Measurements from ENCODE around the gene TTC3.

TTC3 gene

DNA sequence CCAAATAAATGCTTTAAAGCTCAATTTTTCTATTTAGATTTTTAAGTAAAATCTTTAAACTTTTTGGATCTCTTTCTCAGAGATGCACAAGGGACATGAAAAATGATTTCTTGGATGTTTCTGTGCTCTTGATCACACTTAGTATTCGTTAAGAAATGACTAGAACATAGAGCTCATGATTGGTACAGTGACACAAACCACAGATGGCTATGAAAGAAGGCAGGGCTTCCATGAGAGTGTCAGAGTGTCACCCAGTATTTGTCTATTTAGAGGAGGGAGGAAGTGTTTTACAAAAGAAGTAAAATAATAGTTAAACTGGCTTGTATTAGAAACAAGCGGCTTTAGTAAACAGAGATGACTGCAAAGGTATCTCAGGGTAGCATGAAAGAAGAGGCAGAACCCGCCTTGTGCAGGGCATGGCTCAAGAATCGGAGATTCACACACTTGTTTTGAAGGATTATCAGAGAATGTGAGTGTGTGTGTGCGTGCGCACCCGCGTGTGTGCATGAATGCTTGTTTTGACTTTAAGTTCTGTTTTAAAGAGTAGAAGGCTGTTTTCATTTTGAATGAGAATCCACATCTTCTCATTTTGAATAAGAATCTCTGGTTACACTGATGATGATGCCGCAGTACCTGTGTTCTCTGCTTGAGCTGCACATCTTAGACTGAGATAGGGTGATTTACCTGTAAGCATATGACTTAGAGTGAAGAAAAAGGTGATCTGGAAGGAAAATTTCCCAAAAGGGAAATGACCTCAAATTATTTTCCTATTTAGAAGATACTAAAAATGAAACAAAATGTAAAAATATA, 111.9 kb downstream of the TTC3 start:
- no peak overlapping the region for H3K27ac ChIP-seq
- no peak for DNase-seq
- H3K36me3 ChIP-seq (replicated peaks): peaks cover 57% of the 10 kb centered on the region
- no peak overlapping the region for H3K4me3 ChIP-seq (ENCODE audit: low read depth, low read length)
- in situ Hi-C loops (cut with HindIII; ENCODE audit: low pct_ligation_motif_present, low sequenced_read_pairs): no loop called here
- H3K27me3 ChIP-seq (replicated peaks): no peaks in the 10 kb centered on the region
- TF ChIP-seq, protein P1, sequence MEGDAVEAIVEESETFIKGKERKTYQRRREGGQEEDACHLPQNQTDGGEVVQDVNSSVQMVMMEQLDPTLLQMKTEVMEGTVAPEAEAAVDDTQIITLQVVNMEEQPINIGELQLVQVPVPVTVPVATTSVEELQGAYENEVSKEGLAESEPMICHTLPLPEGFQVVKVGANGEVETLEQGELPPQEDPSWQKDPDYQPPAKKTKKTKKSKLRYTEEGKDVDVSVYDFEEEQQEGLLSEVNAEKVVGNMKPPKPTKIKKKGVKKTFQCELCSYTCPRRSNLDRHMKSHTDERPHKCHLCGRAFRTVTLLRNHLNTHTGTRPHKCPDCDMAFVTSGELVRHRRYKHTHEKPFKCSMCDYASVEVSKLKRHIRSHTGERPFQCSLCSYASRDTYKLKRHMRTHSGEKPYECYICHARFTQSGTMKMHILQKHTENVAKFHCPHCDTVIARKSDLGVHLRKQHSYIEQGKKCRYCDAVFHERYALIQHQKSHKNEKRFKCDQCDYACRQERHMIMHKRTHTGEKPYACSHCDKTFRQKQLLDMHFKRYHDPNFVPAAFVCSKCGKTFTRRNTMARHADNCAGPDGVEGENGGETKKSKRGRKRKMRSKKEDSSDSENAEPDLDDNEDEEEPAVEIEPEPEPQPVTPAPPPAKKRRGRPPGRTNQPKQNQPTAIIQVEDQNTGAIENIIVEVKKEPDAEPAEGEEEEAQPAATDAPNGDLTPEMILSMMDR (IDR thresholded peaks at IDR 0.05; ENCODE audit: low read depth, low read length, missing control alignments): no peak

DNA sequence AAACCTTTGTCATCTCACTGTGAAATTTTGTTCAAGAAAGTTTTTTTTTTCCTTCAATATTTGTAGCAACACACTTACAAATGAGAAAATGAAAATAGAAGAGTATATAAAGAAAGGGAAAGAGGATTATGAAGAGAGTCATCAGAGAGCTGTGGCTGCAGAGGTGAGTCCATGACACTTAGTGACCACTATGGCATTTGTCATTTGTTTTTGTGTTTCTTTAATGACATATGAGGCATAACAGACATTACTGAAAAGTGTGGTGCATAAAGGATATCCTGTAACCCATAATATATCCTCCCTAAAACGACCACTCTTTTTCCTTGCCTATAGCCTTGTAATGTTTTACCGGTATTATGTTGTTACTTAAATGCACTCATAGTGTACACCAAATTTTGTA, 113.9 kb downstream of the TTC3 start:
- Histone ChIP-seq H3K27ac (no peak overlapping the region), H3K4me3 (ENCODE audit: low read depth, low read length) (no peak overlapping the region), H3K27me3 (replicated peaks) (no peaks in the 10 kb centered on the region), H3K36me3 (replicated peaks) (peaks cover 63% of the 10 kb centered on the region)
- TF ChIP-seq, protein P1 (IDR thresholded peaks at IDR 0.05; ENCODE audit: low read depth, low read length, missing control alignments): no peak
- in situ Hi-C loops (cut with HindIII; ENCODE audit: low pct_ligation_motif_present, low sequenced_read_pairs): no loop called here
- no peak for DNase-seq

DNA sequence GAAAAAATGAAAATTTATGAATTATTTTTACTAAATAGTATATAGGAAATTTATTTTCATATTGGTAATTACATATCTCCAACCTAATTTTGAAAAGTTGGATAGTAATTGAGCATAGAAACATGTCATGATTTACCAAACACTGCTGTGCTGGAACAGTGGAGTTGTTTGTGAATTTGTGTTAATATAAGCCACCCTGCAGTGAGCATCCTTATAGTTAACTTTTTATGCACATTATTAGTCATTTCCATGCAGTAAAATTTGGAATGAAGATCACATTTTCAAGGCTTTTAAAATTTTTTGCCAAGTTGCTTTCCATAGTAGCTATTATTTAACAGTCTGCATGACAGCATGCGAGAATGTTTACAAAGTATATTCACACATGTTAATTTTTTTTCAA, 115.8 kb downstream of the TTC3 start:
- Histone ChIP-seq H3K27me3 (replicated peaks) (no peaks in the 10 kb centered on the region), H3K27ac (no peak overlapping the region), H3K4me3 (ENCODE audit: low read depth, low read length) (no peak overlapping the region), H3K36me3 (replicated peaks) (peaks cover 62% of the 10 kb centered on the region)
- in situ Hi-C loops (cut with HindIII; ENCODE audit: low pct_ligation_motif_present, low sequenced_read_pairs): no loop called here
- TF ChIP-seq, protein P1 (IDR thresholded peaks at IDR 0.05; ENCODE audit: low read depth, low read length, missing control alignments): no peak
- DNase-seq: no peak

DNA sequence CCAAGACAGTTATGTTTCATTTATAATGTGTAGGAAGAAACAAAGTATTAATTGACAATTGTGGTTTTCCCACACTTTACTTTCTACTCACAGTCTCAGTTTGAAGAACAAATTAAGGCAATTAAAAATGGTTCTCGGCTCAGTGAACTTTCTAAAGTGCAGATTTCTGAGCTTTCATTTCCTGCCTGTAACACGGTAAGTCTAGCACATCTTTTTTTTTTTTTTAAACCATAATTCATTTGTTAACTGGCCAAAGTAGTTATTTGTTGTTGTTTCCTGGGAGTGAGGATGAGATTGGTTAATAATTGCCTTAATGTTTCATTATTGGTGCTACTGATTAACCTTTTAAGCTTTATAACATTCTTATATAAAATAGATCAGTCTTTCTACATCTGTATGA, 119.0 kb downstream of the TTC3 start:
- Histone ChIP-seq H3K27me3 (replicated peaks) (no peaks in the 10 kb centered on the region), H3K36me3 (replicated peaks) (peaks cover 71% of the 10 kb centered on the region), H3K4me3 (ENCODE audit: low read depth, low read length) (no peak overlapping the region), H3K27ac (no peak overlapping the region)
- in situ Hi-C loops (cut with HindIII; ENCODE audit: low pct_ligation_motif_present, low sequenced_read_pairs): no loop called here
- TF ChIP-seq, protein P1 (IDR thresholded peaks at IDR 0.05; ENCODE audit: low read depth, low read length, missing control alignments): no peak
- DNase-seq: no peak

DNA sequence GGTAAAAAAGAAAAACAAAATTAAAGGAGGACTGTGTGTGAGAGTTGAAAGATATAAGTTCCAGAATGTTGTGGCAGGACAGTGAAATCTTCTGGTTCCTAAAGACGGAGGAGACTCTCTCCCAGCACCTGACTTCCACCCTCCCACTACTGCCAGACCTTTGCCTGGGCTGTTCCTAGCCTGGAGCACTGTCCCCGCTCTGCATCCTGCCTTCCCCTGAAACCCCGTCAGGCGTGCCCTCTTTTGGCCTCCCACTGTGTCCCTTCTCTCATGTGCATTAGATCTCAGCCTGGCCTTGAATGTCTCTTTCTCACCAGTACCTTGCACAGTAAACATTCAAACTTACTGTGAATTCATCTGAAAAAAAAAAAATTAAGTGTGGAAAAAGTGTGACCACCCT, 120.0 kb downstream of the TTC3 start:
- H3K27ac ChIP-seq: no peak overlapping the region
- in situ Hi-C loops (cut with HindIII; ENCODE audit: low pct_ligation_motif_present, low sequenced_read_pairs): no loop called here

More for the DNA sequence above, 120.0 kb downstream of the TTC3 start:
- Histone ChIP-seq H3K27me3 (replicated peaks) (no peaks in the 10 kb centered on the region), H3K36me3 (replicated peaks) (peaks cover 69% of the 10 kb centered on the region), H3K4me3 (ENCODE audit: low read depth, low read length) (no peak overlapping the region)
- TF ChIP-seq, protein P1 (IDR thresholded peaks at IDR 0.05; ENCODE audit: low read depth, low read length, missing control alignments): no peak
- no peak for DNase-seq

Measured in brain microvascular endothelial cell (primary cell).